Activated CD4-positive, CD25-positive, alpha-beta regulatory T cell (primary cell): ENCODE results near the gene ILK.

Source experiments
- DNase-seq, 4 experiments: peaks; one replicate each; lab custom pipeline; 2025; lab: John Stamatoyannopoulos, UW

Gene ILK

GRCh38 chr11:6574816-6575715 lies 28.5 kb upstream of the ILK start:
- DNase-seq, result no peak

DNA sequence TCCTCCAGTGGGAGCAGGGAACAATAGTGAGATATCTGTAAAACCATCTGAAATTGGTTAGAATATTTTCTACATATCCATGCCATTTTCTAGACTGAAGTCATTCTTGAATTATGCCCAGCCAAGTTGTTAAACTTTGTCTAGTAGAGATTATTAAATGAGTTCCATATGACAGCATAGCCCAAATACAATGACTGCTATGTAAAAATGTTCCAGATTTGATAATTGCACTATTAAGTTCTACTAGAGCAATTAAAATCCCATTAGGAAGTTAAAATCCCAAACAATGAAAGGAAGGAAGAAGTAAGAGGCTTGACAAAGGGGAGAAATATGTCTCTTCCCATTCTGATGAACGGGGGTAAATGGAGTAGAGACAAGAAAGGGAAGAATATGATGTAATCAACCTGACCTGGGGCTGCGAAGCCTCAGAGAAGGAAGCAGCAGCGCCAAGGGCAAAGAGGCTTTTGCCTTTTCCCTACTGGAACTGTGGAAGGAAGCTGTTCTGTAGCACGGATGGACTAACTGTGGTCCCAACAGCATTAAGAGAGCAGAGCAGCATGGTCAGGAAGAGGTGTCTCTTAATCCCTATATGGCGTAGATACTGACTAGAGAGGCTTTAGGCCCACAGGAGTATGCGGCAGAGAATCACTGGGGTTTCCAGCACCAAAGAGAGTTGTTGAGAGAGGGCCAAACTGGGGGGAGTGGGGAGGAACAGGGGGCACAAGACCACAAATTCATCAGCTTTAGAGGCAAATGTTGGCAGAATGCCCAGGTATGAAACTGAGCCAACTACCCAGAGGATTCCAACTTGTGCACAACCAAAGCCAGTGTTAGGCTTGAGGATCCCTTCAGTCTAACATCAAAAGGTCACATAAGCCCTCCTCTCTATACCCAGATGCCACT lies 26.9 kb upstream of the ILK start:
- no peak for DNase-seq

DNA sequence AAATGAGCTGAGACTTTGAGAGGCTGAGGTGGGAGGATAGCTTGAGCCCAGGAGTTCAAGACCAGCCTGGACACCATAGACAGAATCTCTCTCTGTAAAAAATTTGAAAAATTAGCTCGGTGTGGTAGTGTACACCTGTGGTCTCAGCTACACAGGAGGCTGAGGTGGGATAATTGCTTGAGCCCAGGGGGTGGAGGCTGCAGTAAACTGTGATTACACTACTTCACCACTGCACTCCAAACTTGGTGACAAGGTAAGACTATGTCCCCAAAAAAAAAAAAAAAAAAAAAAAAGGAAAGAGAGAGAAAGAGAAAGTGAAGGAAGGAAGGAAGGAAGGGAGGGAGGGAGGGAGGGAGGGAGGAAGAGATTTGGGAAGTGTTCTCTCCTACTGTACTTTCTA lies 25.4 kb upstream of the ILK start:
- no peak for DNase-seq

DNA sequence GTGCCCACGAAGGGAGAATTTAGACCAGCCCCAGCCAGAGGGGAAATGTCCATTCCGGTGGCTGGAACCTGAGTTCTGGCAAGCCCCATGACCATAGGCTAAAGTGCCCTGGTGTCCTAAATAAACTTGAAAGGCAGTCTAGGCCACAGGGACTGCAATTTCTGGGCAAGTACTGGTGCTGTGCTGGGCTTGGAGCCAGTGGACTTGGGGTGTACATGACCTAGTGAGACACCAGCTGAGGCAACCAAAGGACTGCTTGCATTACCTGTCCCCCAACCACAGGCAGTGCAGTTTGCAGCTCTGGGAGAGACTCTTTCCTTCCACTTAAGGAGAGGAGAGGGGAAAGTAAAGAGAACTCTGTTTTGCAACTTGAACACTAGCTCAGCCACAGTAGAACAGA lies 23.9 kb upstream of the ILK start:
- no peak for DNase-seq

DNA sequence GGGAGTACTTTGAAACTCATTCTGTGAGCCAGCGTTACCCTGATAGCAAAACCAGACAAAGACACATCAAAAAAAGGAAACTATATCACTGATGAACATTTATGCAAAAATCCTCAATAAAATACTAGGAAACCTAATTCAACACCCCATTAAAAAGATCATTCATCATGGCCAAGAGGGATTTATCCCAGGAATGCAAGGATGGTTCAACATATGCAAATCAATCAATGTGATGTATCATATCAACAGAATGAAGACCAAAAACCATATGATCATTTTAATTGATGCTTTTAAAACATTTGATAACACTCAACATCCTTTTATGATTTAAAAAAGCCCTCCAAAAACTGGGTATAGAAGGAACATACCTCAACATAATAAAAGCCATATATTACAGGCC lies 20.0 kb upstream of the ILK start:
- DNase-seq, result no peak

DNA sequence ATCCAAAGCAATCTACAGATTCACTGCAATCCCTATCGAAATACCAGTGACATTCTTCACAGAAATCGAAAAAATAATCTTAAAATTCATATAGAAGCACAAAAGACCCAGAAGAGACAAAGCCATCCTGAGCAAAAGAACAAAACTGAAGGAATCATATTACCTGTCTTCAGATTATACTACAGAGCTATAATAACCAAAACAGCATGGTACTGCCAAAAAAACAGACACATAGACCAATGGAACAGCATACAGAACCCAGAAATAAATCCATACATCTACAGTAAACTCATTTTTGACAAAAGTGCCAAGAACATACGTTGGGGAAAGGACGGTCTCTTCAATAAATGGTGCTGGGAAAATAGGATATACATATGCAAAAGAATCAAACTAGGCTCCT lies 19.0 kb upstream of the ILK start:
- DNase-seq, result no peak

DNA sequence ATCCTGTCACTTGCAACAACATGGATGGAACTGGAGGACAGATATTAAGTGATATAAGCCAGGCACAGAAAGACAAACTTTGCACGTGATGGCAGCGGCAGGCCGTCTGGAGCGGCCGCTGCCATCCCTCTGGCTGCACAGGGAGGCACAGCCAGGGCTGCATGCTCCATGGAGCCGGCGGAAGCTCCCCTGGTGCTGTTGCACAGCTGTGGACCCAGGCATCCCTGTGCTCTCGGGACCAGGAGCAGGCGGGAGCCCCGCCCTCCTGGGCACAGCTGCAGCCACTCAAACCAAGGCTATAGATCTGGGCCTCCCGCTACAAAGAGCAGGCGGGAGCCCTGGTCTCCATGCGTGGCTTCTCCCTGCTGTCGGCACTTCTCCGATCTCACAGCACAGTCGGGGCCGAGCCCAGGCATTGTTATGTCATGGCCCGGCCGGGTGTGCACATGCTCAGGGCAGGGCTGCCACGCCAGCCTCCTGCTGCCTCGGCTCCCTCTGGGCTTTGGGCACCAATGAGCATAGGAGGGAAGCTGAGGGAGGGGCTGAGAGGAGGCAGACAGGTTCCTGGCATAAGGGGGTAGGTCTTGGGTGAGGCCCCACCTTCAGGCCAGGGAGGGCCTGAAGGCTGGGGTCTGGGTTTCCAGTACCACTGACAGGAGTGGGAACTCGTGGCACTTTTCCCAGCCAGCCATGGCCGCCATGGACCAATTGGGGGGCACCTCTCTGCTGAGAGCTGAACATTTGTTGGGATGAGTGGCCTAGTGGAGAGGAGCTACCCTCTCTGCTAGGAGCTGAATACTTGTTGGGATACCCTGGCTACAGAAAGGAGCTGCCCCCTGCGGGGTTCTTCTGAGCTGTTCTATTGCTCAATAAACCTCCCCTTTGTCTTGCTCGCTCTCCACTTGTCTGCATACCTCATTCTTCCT lies 16.9 kb upstream of the ILK start:
- DNase-seq, result no peak

DNA sequence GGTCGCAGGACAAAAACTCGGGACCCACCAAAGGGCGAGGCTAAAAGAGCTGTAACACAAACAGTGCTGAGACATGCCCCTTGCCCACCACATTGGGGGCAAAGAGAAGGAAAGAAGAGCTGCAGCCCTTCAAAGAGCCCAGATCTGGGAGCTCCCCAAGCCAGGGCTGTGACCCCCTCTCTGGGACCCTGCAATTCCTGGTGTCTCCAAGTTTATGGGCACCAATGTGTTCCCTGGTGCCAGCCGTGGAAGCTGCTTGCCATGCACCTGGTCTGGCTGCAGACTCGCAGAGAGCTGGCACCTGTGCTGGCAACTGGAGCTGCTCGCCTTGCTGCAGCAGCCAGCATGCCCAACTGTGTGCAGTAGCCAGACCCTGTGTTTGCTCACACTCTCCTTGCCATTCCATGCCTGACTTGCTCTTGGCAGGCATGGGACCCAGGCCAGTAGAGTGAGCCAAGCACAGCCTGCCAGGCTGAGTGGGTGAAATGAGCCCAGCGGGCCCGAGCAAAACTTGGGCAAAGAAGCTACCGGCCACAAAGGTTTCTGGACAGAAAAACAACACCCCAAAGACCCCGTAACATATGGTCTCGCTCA lies 16.1 kb upstream of the ILK start:
- DNase-seq, result no peak

GRCh38 chr11:6588018-6588417 lies 15.6 kb upstream of the ILK start:
- DNase-seq, result no peak

DNA sequence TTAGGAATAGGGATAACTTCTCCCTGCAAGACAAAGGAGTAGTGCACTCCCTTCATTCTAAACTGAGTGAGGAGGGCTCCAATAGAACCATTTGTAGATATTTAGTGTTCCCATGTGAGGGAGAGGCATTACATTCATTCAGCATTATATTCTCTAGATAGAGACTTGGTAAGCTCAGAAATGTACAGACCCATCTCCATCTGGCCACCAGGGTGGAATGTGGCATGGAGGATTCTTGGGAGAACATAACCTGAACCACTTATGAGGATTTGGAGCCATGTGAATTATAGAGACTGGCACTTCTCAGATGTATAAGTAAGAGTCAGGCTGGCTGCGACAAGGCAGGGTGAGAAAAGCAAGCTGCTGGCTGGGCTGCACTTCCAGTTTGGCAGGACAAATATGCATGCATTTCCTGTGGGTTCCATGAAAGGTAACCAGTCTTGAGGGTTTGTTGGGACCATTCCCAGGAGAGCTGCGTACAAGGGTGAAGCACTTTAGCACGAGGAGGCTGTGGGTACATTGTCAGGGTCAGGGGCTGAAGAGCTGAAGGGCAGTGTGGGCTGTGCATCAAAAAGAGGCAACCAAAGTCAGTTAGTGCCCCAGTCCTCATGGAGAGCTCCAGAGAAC lies 9.3 kb upstream of the ILK start:
- DNase-seq, result no peak

GRCh38 chr11:6596239-6596877 lies 7.2 kb upstream of the ILK start:
- DNase-seq, result no peak

DNA sequence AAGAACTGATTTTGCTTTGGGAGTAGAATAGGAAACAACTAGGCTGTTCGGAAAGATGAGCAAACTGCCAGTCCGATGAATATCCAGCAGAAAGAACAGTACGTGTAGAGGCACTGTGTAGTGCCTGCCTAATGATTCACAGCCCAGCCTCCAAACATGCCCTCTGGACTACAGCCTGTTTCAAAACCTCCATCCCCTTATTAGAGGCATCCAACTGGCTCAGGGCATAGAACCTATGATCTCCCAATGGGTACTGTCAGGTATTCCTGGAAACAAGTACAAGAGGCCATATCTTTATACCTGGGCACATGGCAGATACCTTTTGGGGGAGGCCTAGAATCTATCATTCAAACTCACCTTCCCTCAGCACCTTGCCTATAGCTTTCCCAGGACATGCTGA lies 5.0 kb upstream of the ILK start:
- no peak for DNase-seq

- no peak for DNase-seq
Measured at GRCh38 chr11:6599449-6599848, 4.1 kb upstream of the ILK start.

DNA sequence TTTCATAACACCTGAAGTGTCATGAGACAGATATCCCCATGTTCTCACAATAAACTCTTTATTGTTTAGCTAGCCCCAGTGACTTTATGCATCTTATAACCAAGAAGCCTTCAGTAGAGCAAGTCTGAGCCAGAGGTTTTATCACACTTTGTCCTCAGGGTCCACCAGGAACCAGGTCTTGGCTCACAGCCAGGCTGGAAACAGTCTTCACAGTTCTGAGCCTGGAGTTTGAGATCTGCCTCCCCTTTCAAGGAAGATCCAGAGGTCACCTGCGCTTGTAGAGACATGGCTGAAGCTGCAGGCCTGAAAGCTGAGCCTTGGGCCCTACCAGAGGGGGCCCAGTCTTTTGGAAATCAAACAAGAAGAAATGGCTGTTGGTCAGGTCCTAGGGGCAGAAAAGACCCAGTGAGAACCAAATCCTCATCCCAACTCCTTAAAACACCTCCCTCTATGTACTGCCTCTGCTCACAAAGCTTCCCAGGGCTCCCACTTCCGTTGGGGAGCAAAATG lies 3.6 kb upstream of the ILK start:
- no peak for DNase-seq

DNA sequence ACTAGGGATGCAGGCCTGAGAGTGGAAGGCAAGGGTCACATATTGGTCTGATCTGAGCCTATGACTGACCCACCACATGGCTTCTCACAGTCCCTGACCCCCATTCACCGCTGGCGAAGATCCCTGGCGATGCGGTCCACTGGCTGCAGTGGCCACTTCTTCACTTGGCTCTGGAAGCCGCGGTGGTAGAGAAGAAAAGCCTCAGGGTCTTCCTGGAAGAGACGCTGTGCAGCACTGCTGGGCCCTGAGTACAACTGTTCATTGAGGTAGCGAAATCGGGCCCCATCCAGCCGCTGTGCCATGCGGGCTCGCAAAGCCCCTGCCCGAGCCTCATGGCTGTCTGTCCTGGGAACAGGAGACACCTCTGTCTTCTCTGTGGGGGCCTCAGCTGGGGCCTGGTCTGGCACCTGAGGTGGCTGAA lies 2.5 kb upstream of the ILK start:
- no peak for DNase-seq

GRCh38 chr11:6602096-6602940 lies 1.3 kb upstream of the ILK start:
- no peak for DNase-seq

- peak in 2 of 4 experiments; percentile 33 to 35 for DNase-seq
Measured at GRCh38 chr11:6604081-6604626, 580 bp downstream of the ILK start.

DNA sequence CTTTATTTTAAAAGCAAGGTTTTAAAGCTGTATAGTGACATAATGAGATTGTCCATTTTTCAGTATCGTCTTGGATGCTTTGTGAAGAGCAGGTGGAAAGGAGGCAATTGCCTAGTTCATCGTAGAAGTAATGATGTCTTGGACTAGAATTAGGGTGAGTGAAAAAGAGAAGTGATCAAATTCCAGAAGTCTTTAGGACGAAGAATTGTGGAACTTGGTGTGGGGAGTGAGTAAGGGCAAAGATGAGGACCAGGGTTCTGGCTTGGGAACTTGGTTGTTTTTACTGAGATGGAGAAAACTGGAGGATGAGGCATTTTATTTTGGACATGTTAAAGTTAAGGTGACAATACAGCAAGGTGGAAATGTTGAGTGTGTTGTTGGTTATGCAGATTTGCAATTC lies 1.2 kb downstream of the ILK start:
- no peak for DNase-seq
